KOPT-K1 (cell line): ENCODE measurements around the gene MYRF.

Experiments used
- H3K27ac ChIP-seq: fragments of 200-600 bp; sonication (generic); 2 replicates; pipeline ENCODE4 v1.5.1; 2016; ENCODE audit warnings: antibody characterized with exemption, mild to moderate bottlenecking, low read depth, low read length; ENCODE audit not compliant: poor library complexity, severe bottlenecking
- H3K36me3 ChIP-seq: fragments of 200-600 bp; sonication (generic); 2 replicates; pipeline ENCODE4 v1.5.1; 2017; ENCODE audit warnings: antibody characterized with exemption, mild to moderate bottlenecking, low read length, moderate library complexity; ENCODE audit not compliant: insufficient read depth
- H3K9me3 ChIP-seq: fragments of 200-600 bp; sonication (generic); 2 replicates; pipeline ENCODE4 v1.5.1; 2017; ENCODE audit warnings: antibody characterized with exemption, low read length, mild to moderate bottlenecking; ENCODE audit not compliant: insufficient read depth, poor library complexity, severe bottlenecking

Gene MYRF

GRCh38 chr11:61780581-61781162 is 28.2 kb downstream of the MYRF start:
- Histone ChIP-seq H3K27ac (no peak overlapping the region), H3K36me3 (peaks cover 6% of the 10 kb centered on the region; the same call in 1 of the 2 replicates), H3K9me3 (no peaks in the 10 kb centered on the region)

GRCh38 chr11:61781585-61781984 is 29.1 kb downstream of the MYRF start:
- Histone ChIP-seq H3K9me3 (no peaks in the 10 kb centered on the region), H3K36me3 (peaks cover 15% of the 10 kb centered on the region), H3K27ac (no peak overlapping the region)

GRCh38 chr11:61782299-61782698 is 29.9 kb downstream of the MYRF start:
- H3K9me3 ChIP-seq = no peaks in the 10 kb centered on the region
- no peak overlapping the region for H3K27ac ChIP-seq
- H3K36me3 ChIP-seq = peaks cover 22% of the 10 kb centered on the region

- Histone ChIP-seq H3K9me3 (no peaks in the 10 kb centered on the region), H3K36me3 (peaks cover 28% of the 10 kb centered on the region)
Observed at GRCh38 chr11:61782841-61783240, 30.4 kb downstream of the MYRF start.

GRCh38 chr11:61783717-61784505 is 31.5 kb downstream of the MYRF start:
- H3K27ac ChIP-seq = no peak overlapping the region
- H3K9me3 ChIP-seq = no peaks in the 10 kb centered on the region
- peaks cover 38% of the 10 kb centered on the region for H3K36me3 ChIP-seq

More at GRCh38 chr11:61782841-61783240, 30.4 kb downstream of the MYRF start:
- no peak overlapping the region for H3K27ac ChIP-seq

- H3K27ac ChIP-seq = no peak overlapping the region
- no peaks in the 10 kb centered on the region for H3K9me3 ChIP-seq
- peaks cover 43% of the 10 kb centered on the region for H3K36me3 ChIP-seq
Observed at GRCh38 chr11:61784506-61784805, 32.0 kb downstream of the MYRF start.

- Histone ChIP-seq H3K27ac (no peak overlapping the region), H3K36me3 (peaks cover 56% of the 10 kb centered on the region), H3K9me3 (no peaks in the 10 kb centered on the region)
Observed at GRCh38 chr11:61785837-61786402, 33.5 kb downstream of the MYRF start.

GRCh38 chr11:61787928-61788491 is 35.6 kb downstream of the MYRF start:
- H3K27ac ChIP-seq = no peak overlapping the region
- no peaks in the 10 kb centered on the region for H3K9me3 ChIP-seq
- peaks cover 56% of the 10 kb centered on the region for H3K36me3 ChIP-seq

- peak overlapping the region; percentile 98 for H3K27ac ChIP-seq
- H3K9me3 ChIP-seq = no peaks in the 10 kb centered on the region
- peaks cover 63% of the 10 kb centered on the region for H3K36me3 ChIP-seq
Observed at GRCh38 chr11:61791737-61792309, 39.4 kb downstream of the MYRF start.

- Histone ChIP-seq H3K27ac (peak within 1 kb of the TSS; percentile 98), H3K9me3 (no peaks in the 10 kb centered on the region), H3K36me3 (peaks cover 63% of the 10 kb centered on the region)
Observed at GRCh38 chr11:61792310-61793082, 40.1 kb downstream of the MYRF start, which contains the start of the genes FEN1 and TMEM258. FEN1 (plus strand) TSS chr11:61792911; CDS start chr11:61795362, 2,451 bp downstream. TMEM258 (minus strand) TSS chr11:61792599; CDS start chr11:61792558, 41 bp downstream.

GRCh38 chr11:61793083-61793828 is 40.8 kb downstream of the MYRF start:
- Histone ChIP-seq H3K27ac (peak overlapping the region; percentile 98), H3K36me3 (peaks cover 63% of the 10 kb centered on the region), H3K9me3 (no peaks in the 10 kb centered on the region)

- peak overlapping the region; percentile 98 for H3K27ac ChIP-seq
- H3K36me3 ChIP-seq = peaks cover 64% of the 10 kb centered on the region
- H3K9me3 ChIP-seq = no peaks in the 10 kb centered on the region
Observed at GRCh38 chr11:61793829-61794204, 41.4 kb downstream of the MYRF start.

- H3K27ac ChIP-seq = peak overlapping the region; percentile 22
- H3K36me3 ChIP-seq = peaks cover 64% of the 10 kb centered on the region
- H3K9me3 ChIP-seq = no peaks in the 10 kb centered on the region
Observed at GRCh38 chr11:61794579-61794978, 42.1 kb downstream of the MYRF start.

- Histone ChIP-seq H3K27ac (no peak overlapping the region), H3K36me3 (peaks cover 64% of the 10 kb centered on the region), H3K9me3 (no peaks in the 10 kb centered on the region)
Observed at GRCh38 chr11:61795459-61795858, 43.0 kb downstream of the MYRF start.
